NCI-H2196 treated with DMSO at 0.1 percent for 48 hours (cell line): Measurements from ENCODE around the gene MOCS2.
"Not testable (repeated sequence)": the region's sequence is repeated elsewhere in the genome, so short reads cannot be mapped to it uniquely, and the experiment has no call there.

ENCODE experiments used
- DNase-seq: peaks from one replicate; lab custom pipeline; 2025; ENCODE audit not compliant: unreplicated experiment; lab: John Stamatoyannopoulos, UW

The MOCS2 gene, protein sequence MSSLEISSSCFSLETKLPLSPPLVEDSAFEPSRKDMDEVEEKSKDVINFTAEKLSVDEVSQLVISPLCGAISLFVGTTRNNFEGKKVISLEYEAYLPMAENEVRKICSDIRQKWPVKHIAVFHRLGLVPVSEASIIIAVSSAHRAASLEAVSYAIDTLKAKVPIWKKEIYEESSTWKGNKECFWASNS

GRCh38 chr5:53109443-53110127, at the start of gene MOCS2:
Gene MOCS2, minus strand, starts transcription at chr5:53109757. Its CDS starts 2,583 bp downstream, at chr5:53107174.
- DNase-seq = peak; percentile 38

GRCh38 chr5:53151713-53152458, 42.3 kb upstream of the MOCS2 start:
- no peak for DNase-seq

DNA sequence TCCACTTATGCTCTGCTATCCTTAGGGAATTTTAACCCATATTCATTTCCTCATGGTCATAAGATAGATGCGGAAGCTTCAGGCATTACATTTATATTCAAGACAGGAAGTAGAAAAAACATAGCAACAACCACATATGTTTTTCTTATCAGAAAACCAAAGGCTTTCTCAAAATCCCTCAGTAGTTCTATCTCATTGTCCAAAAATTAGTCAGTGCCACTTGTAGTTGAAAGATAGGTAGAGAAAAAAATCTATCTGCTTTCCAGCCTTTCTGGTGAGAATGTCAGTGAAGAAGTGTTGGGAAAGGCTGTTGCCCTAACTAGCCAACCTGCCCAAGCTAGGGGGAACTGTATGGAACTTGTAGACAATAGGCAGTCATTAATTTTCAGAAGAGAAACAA, 23.5 kb upstream of the MOCS2 start:
- DNase-seq = no peak

DNA sequence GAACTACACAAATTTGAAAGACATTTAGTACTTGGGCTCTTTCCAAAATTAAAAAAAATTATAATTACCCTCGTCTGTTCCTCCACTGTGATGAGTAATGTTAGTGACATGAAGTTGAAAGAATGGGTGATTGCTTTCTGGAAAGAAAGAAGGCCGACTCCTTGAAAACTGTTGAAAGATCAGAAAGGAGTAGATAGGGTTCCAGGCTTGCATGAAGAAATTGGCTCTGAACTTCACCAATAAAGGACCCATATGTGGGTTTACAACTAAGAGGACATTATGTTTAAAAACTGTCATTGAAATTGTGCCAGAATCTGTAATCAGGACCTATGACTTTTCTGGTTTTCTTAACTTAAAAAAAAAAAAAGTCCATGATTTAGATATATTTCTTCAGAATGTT, 20.7 kb upstream of the MOCS2 start:
- DNase-seq = no peak

DNA sequence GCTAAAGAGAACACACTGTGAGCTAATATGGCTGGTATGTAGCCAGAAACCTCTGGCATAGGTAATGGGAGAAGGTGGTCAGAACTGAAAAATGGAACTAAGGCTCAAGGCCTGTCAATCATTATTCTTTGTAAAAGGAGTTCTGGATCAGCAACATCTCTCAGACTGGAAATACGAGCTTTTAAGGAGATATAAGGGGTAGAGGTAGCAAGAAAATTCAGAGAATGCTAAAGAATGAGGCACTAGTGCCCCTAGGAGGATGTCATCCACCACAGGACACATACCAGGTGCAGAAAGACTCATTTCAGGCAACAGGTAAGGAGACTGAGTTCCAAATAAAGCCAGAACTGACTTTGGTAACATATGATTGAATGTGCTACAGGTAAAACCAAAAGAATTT, 18.9 kb upstream of the MOCS2 start:
- DNase-seq = no peak

- DNase-seq = no peak
These were observed 17.6 kb upstream of the MOCS2 start for GRCh38 chr5:53127107-53127506.

DNA sequence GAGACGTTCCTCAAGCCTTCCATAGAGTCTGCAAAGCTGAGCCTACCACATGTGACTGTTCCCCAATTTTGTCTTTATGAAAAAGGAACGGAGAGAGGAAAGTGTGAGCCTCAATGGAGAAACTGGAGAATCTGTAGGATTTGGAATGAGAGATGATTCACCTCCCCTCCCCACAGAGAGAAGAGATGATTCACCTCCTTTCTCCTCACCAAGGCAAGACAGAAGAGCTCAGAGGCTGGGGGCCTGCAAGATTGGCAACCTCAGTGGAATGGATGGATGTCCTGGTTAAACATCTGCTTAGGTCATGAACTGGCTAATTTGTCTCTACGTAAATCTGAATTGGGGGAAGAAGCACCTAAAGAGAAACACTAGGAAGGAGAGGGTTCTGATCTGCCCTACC, 17.0 kb upstream of the MOCS2 start:
- no peak for DNase-seq

DNA sequence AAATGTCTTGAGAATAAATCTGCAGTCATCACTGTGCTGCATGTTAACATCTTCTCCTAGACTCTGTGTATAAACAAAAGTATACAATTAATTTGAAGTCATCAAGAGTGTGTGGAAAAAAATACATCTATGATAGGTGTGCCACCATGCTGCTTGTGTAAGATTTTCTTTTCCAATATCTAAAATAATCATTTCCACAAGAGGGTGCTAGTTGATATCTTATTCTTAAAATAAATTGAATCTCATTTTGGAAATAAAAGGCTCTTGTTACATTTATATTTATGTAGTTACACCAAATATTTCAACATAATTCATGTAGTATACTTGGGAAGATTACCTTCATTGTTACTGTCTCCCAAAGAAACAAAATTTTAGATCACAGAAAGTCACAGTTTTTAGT, 14.1 kb upstream of the MOCS2 start:
- no peak for DNase-seq

DNA sequence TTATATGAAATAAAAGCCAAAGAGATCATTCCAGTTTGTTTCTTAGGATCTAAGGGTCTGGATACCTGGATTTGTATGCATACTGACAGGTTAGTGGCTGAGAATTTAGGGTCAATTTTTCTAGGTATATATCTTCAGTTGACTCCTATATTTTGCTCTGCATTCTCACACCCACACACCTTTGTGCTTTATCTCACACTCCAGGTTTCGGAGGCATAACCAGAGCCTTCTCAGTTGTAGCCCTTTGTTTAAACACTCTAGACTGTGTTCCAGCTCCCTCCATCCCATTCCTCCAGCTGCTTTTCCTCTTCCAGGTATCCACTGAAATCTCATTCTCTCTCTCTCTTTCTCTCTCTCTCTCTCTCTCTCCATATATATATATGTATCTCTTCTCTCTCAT, 10.6 kb upstream of the MOCS2 start:
- DNase-seq = no peak

DNA sequence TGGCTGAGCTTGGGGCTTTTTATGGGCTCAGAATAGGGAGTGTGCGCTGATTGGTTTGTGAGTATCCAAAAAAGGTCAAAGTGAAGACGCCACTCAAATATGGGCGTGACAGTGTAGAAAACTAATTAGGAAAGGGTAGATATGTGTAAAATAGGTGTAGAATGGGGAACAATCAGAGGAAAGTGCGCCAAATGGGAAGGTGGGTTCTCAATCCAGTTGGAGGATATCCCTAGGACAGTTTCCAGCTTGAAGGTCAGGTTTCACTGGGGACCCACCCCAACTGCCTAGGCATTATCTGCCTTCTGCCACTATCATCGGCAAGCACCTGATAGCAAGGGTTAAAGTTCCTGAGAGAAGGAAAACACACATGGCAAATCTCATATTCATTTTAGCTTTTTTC, 9.3 kb upstream of the MOCS2 start:
- no peak for DNase-seq

GRCh38 chr5:53116597-53116996, 7.0 kb upstream of the MOCS2 start:
- DNase-seq = no peak

DNA sequence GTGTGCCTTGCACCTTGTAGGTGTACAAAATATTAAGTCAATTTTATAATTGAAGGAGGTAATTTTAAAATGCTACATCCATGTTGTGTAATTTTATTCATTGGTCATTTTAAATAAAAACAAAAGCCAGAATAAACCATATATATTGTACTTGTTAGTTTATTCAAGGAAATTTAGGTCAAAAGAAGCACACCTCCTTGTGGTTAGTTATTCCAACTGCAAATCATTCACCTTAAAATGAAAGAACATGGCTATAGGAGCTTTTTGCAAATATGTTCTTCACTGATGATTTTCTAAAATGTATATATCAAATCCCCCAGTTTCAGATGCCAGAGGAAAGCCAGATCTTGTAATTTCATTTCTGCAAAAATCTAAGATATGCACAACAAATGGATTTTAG, 5.4 kb upstream of the MOCS2 start:
- DNase-seq = no peak

GRCh38 chr5:53113947-53114346, 4.4 kb upstream of the MOCS2 start:
- DNase-seq = no peak

- DNase-seq = no peak
These were observed 3.4 kb upstream of the MOCS2 start for GRCh38 chr5:53112909-53113308.

- not testable (repeated sequence) for DNase-seq
These were observed 2.8 kb upstream of the MOCS2 start for GRCh38 chr5:53112307-53112706.

DNA sequence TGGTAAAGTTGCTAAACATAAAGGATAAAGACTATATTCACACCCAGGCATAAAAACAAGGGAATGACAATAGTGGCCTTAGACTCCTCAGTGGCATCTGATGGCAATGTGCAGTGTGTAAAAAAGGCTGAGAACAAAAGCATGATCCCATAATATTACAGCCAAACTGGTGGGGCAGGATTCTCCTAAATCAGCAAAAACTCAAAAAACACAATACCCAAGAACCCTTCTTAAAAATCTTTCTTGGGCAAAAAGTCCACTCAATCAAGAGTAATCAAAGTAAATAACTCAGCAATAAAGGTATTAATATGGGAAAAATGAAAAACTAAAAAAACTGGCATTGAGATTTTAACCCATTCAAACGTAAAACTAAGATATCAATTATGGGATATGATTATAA, 1.6 kb upstream of the MOCS2 start:
- DNase-seq = no peak

GRCh38 chr5:53110156-53110555, 599 bp upstream of the MOCS2 start:
- no peak for DNase-seq

GRCh38 chr5:53109056-53109442, 508 bp downstream of the MOCS2 start:
- DNase-seq = no peak

- DNase-seq = no peak
These were observed 3.8 kb downstream of the MOCS2 start for GRCh38 chr5:53105611-53106300.

DNA sequence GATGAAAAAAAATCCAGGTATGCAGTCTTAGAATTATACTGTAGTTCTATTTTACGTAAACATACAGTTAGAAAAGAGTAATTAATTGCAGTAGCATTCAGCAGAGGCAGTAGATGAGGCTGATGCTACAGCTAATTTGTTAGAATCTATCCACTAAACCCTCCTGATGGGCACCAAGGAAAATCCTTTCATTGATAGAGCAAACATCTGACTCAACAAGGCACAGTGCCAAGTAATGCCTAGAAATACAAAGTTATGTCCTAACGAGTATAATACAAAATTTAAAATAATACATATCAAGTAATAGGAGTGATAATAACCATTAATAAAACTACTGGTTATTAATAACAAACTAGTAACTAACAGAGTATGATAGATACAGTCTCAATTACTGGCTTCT, 9.0 kb downstream of the MOCS2 start:
- no peak for DNase-seq

DNA sequence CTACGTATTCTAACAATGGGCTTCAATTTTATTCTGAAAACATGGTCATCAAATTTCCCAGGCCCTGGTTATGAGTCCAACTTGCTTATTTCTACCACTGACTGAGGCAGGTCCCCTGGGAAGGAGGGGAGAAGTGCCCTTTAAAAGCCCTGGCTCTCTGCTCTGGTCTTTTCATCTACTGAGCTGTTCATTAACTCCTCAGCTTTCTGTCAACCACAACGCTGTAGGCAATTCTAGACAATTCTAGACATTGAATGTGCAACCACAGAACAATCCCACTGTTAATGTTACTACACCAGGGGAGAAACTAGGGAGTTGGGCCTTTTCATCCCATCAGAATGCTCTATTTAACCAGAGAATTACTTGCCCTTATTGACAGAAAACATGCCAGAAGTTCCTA, 10.0 kb downstream of the MOCS2 start:
- no peak for DNase-seq
